Liver (tissue), 9 donors: Measurements from ENCODE around the gene MECP2. TPM values are rescaled to one million over a fixed set of nuclear protein-coding genes. Genes with fewer than 3 reads are reported as not detected.
A peak's percentile ranks its signal among the peaks of the same experiment; 100 is the strongest.

Experiments used
- DNase-seq: peaks from one replicate; pipeline ENCODE4 v3.0.0-alpha.2; 2017; ENCODE audit warnings: low spot score
- H3K27ac ChIP-seq, 2 donors: one replicate each; pipeline ENCODE4 v1.7.0; 2013; ENCODE audit warnings: inconsistent platforms in 2 of 2, low read length in 2 of 2, control low read depth in 1 of 2, low read depth in 1 of 2, mild to moderate bottlenecking in 1 of 2
- H3K27me3 ChIP-seq, 4 donors: one replicate each; pipeline versions ENCODE4 v1.6.1 to v1.7.0; 2013; ENCODE audit warnings: low read length in 3 of 4, inconsistent platforms in 1 of 4, mild to moderate bottlenecking in 1 of 4, moderate library complexity in 1 of 4; ENCODE audit not compliant: control insufficient read depth in 4 of 4, insufficient read depth in 4 of 4
- H3K36me3 ChIP-seq, 4 donors: one replicate each; pipeline versions ENCODE4 v1.6.1 to v1.7.0; 2013; ENCODE audit warnings: low read length in 3 of 4, mild to moderate bottlenecking in 3 of 4, low read depth in 1 of 4, moderate library complexity in 1 of 4; ENCODE audit not compliant: control insufficient read depth in 4 of 4, insufficient read depth in 3 of 4
- H3K4me1 ChIP-seq, 4 donors: one replicate each; pipeline versions ENCODE4 v1.6.1 to v1.7.0; 2013; ENCODE audit warnings: low read length in 3 of 4, mild to moderate bottlenecking in 3 of 4, moderate library complexity in 1 of 4; ENCODE audit not compliant: control insufficient read depth in 4 of 4, insufficient read depth in 4 of 4
- H3K4me3 ChIP-seq, 3 donors: one replicate each; pipeline versions ENCODE4 v1.6.1 to v1.7.0; 2013; ENCODE audit warnings: low read length in 3 of 3, control low read depth in 1 of 3, low read depth in 1 of 3, mild to moderate bottlenecking in 1 of 3
- H3K9ac ChIP-seq, 2 donors: one replicate each; pipeline ENCODE4 v1.7.0; 2013; ENCODE audit warnings: low read length in 2 of 2, mild to moderate bottlenecking in 2 of 2, moderate library complexity in 2 of 2, control low read depth in 1 of 2, low read depth in 1 of 2
- H3K9me3 ChIP-seq, 4 donors: one replicate each; pipeline versions ENCODE4 v1.6.1 to v1.7.0; 2013; ENCODE audit warnings: low read length in 3 of 4; ENCODE audit not compliant: control insufficient read depth in 4 of 4
- FOXA2 ChIP-seq: IDR thresholded peaks from 2 replicates; pipeline ENCODE4 v1.6.1; 2016; ENCODE audit warnings: antibody characterized with exemption
- GABPA ChIP-seq, 2 donors: IDR thresholded peaks in 1 of 2; conservative IDR thresholded peaks in 1 of 2; 2 replicates each; pipeline ENCODE4 v1.6.1; 2016; ENCODE audit warnings: antibody characterized with exemption in 2 of 2, mild to moderate bottlenecking in 1 of 2, moderate library complexity in 1 of 2
- HNF4A ChIP-seq, 2 donors: conservative IDR thresholded peaks; 2 replicates each; pipeline ENCODE4 v1.6.1; 2016; ENCODE audit warnings: antibody characterized with exemption in 2 of 2, mild to moderate bottlenecking in 2 of 2
- HNF4G ChIP-seq: IDR thresholded peaks from 2 replicates; pipeline ENCODE4 v1.6.1; 2016; ENCODE audit warnings: antibody characterized with exemption
- JUND ChIP-seq, 2 donors: IDR thresholded peaks; 2 replicates each; pipeline ENCODE4 v1.6.1; 2016; ENCODE audit warnings: antibody characterized with exemption in 2 of 2
- NR2F2 ChIP-seq: IDR thresholded peaks from 2 replicates; pipeline ENCODE4 v1.6.1; 2016; ENCODE audit warnings: antibody characterized with exemption
- RAD21 ChIP-seq, 2 donors: IDR thresholded peaks; 2 replicates each; pipeline ENCODE4 v1.6.1; 2016; ENCODE audit warnings: antibody characterized with exemption in 2 of 2, mild to moderate bottlenecking in 2 of 2
- RXRA ChIP-seq, 2 donors: IDR thresholded peaks; 2 replicates each; pipeline ENCODE4 v1.6.1; 2017 to 2018; ENCODE audit warnings: antibody characterized with exemption in 2 of 2, mild to moderate bottlenecking in 1 of 2
- TAF1 ChIP-seq: conservative IDR thresholded peaks from 2 replicates; pipeline ENCODE4 v1.6.1; 2016; ENCODE audit warnings: antibody characterized with exemption, mild to moderate bottlenecking
- YY1 ChIP-seq: IDR thresholded peaks from 2 replicates; pipeline ENCODE4 v1.6.1; 2016; ENCODE audit warnings: antibody characterized with exemption, mild to moderate bottlenecking
- WGBS: extraction: QIAGEN DNeasy Blood & Tissue Kit; methylation state at CpG from one replicate; pipeline ENCODE4 v1.1.7; 2013; 5-methylcytosine and 5-hydroxymethylcytosine counted together
- polyA plus RNA-seq, 2 donors: library from polyadenylated mRNA; stranded (reverse) in 1 of 2; unstranded in 1 of 2; fragments of 200-250 nt in 1 of 2; fragments of >200 nt in 1 of 2; fragmentation: Nextera tagmentation in 1 of 2; extraction: Ambion mirVana in 1 of 2; gene quantifications; one replicate each; pipeline versions ENCODE4 v1.2.1 to v1.2.3, GENCODE V29; 2013 to 2015
- total RNA-seq, 2 donors: library from RNA; depleted of rRNA; stranded (reverse); fragments of >200 nt; gene quantifications; one replicate each; pipeline ENCODE4 v1.2.3, GENCODE V29; 2014
- TF ChIP-seq, protein P1 (sequence below): IDR thresholded peaks from 2 replicates; pipeline ENCODE4 v1.6.1; 2016; ENCODE audit warnings: antibody characterized with exemption, mild to moderate bottlenecking
- TF ChIP-seq, protein P2 (sequence below): IDR thresholded peaks from 2 replicates; pipeline ENCODE4 v1.6.1; 2016; ENCODE audit warnings: antibody characterized with exemption
- TF ChIP-seq, protein P3 (sequence below): IDR thresholded peaks from 2 replicates; pipeline ENCODE4 v1.6.1; 2016; ENCODE audit warnings: antibody characterized with exemption
- TF ChIP-seq, protein P4 (sequence below): IDR thresholded peaks from 2 replicates; pipeline ENCODE4 v1.6.1; 2016; ENCODE audit warnings: antibody characterized with exemption
- donor health status: healthy.
- donor health status: healthy.
- donor health status: healthy.
- donor health status: healthy.
- donor health status: healthy.

MECP2 gene
- total and polyA plus RNA-seq, 4 donors: 6.9 to 22.0 (median 10.0) TPM

DNA sequence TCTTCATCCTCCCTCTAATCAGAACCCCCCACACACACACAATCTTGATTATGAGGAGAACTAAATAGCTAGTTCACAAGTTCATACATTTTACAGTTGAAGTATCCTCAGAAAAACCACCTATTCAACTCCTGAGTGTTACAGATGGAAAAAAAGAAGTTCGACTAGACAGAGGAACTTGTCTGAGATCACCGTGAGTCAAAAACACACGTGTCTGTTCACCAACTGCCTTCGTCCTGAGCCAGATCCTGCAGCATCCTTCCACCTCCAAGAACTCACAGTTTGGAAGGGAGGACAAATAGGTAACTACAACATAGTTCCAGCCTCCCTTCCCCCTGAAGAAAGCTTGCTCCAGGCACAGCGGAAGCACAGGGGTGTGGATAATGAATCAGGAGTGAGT lies 58.9 kb downstream of the MECP2 start:
- TF ChIP-seq HNF4G (no peak), GABPA (IDR thresholded peaks at IDR 0.05 in 1 of 2, conservative IDR thresholded peaks at IDR 0.05 in 1 of 2) (no peak), JUND (IDR thresholded peaks at IDR 0.05) (no peak), NR2F2 (no peak), RAD21 (IDR thresholded peaks at IDR 0.05) (no peak), FOXA2 (no peak), HNF4A (conservative IDR thresholded peaks at IDR 0.05) (no peak), TAF1 (no peak)
- TF ChIP-seq, protein P1, sequence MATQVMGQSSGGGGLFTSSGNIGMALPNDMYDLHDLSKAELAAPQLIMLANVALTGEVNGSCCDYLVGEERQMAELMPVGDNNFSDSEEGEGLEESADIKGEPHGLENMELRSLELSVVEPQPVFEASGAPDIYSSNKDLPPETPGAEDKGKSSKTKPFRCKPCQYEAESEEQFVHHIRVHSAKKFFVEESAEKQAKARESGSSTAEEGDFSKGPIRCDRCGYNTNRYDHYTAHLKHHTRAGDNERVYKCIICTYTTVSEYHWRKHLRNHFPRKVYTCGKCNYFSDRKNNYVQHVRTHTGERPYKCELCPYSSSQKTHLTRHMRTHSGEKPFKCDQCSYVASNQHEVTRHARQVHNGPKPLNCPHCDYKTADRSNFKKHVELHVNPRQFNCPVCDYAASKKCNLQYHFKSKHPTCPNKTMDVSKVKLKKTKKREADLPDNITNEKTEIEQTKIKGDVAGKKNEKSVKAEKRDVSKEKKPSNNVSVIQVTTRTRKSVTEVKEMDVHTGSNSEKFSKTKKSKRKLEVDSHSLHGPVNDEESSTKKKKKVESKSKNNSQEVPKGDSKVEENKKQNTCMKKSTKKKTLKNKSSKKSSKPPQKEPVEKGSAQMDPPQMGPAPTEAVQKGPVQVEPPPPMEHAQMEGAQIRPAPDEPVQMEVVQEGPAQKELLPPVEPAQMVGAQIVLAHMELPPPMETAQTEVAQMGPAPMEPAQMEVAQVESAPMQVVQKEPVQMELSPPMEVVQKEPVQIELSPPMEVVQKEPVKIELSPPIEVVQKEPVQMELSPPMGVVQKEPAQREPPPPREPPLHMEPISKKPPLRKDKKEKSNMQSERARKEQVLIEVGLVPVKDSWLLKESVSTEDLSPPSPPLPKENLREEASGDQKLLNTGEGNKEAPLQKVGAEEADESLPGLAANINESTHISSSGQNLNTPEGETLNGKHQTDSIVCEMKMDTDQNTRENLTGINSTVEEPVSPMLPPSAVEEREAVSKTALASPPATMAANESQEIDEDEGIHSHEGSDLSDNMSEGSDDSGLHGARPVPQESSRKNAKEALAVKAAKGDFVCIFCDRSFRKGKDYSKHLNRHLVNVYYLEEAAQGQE: no peak
- TF ChIP-seq, protein P2, sequence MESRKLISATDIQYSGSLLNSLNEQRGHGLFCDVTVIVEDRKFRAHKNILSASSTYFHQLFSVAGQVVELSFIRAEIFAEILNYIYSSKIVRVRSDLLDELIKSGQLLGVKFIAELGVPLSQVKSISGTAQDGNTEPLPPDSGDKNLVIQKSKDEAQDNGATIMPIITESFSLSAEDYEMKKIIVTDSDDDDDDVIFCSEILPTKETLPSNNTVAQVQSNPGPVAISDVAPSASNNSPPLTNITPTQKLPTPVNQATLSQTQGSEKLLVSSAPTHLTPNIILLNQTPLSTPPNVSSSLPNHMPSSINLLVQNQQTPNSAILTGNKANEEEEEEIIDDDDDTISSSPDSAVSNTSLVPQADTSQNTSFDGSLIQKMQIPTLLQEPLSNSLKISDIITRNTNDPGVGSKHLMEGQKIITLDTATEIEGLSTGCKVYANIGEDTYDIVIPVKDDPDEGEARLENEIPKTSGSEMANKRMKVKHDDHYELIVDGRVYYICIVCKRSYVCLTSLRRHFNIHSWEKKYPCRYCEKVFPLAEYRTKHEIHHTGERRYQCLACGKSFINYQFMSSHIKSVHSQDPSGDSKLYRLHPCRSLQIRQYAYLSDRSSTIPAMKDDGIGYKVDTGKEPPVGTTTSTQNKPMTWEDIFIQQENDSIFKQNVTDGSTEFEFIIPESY: no peak
- TF ChIP-seq, protein P3, sequence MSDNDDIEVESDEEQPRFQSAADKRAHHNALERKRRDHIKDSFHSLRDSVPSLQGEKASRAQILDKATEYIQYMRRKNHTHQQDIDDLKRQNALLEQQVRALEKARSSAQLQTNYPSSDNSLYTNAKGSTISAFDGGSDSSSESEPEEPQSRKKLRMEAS: no peak
- 79% methylated on average over 5 of the region's 5 CpGs for WGBS
- peaks cover 0 to 4% (median 2%) of the 10 kb centered on the region in 4 donors for H3K4me1 ChIP-seq

DNA sequence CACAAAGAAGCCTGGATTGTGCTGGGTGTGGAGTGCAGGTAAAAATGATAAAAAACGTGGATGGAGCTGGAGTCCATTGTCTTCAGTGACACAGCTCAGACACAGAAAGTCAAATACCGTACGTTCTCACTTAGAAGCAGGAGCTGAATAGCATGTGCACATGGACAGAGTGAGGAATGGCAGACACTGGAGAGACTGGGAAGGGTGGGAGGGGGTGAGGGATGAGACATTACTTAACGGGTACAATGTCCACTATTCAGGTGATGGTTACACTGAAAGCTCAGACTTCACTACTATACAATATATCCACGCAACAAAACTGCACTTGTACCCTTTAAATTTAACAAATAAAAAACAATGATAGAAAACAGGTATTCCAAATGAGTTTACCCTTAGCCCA lies 59.8 kb downstream of the MECP2 start:
- peaks cover 0 to 2% (median 0%) of the 10 kb centered on the region in 4 donors for H3K27me3 ChIP-seq
- no peak overlapping the region for H3K9ac ChIP-seq
- no peak for DNase-seq
- H3K4me3 ChIP-seq: no peak overlapping the region
- 49% methylated on average over 5 of the region's 5 CpGs for WGBS
- H3K36me3 ChIP-seq: no peaks in the 10 kb centered on the region
- TF ChIP-seq YY1 (no peak), RXRA (IDR thresholded peaks at IDR 0.05) (no peak), NR2F2 (no peak), RAD21 (IDR thresholded peaks at IDR 0.05) (no peak), GABPA (IDR thresholded peaks at IDR 0.05 in 1 of 2, conservative IDR thresholded peaks at IDR 0.05 in 1 of 2) (no peak), HNF4A (conservative IDR thresholded peaks at IDR 0.05) (peak; percentile 42 to 62)
- TF ChIP-seq, protein P4, sequence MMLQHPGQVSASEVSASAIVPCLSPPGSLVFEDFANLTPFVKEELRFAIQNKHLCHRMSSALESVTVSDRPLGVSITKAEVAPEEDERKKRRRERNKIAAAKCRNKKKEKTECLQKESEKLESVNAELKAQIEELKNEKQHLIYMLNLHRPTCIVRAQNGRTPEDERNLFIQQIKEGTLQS: no peak
- H3K27ac ChIP-seq: no peak overlapping the region
- H3K9me3 ChIP-seq: no peaks in the 10 kb centered on the region
- peaks cover 0 to 4% (median 2%) of the 10 kb centered on the region in 4 donors for H3K4me1 ChIP-seq

More for the DNA sequence above, 58.9 kb downstream of the MECP2 start:
- Histone ChIP-seq H3K9me3 (no peaks in the 10 kb centered on the region), H3K27ac (no peak overlapping the region), H3K36me3 (no peaks in the 10 kb centered on the region), H3K9ac (no peak overlapping the region), H3K4me3 (no peak overlapping the region), H3K27me3 (peaks cover 0 to 2% (median 0%) of the 10 kb centered on the region in 4 donors)
- no peak for DNase-seq
